Progenitor cell of endocrine pancreas (in vitro differentiated cells): Measurements from ENCODE around the gene ABLIM2. TPM values are rescaled to one million over a fixed set of nuclear protein-coding genes. Genes with fewer than 3 reads are reported as not detected.

ENCODE experiments used
- DNase-seq: peaks from one replicate; pipeline ENCODE4 v3.0.0; 2021; ENCODE audit warnings: low spot score; ENCODE audit not compliant: unreplicated experiment
- H3K27ac Mint-ChIP-seq: 2 replicates; pipeline ENCODE4 v1.8.0; 2021; ENCODE audit warnings: mild to moderate bottlenecking, moderate library complexity, mixed read lengths
- H3K27me3 Mint-ChIP-seq: 2 replicates; pipeline ENCODE4 v1.8.0; 2021; ENCODE audit warnings: mixed read lengths
- H3K36me3 Mint-ChIP-seq: 2 replicates; pipeline ENCODE4 v1.8.0; 2022; ENCODE audit warnings: mixed read lengths; ENCODE audit not compliant: insufficient read depth
- H3K4me1 Mint-ChIP-seq: 2 replicates; pipeline ENCODE4 v1.8.0; 2021; ENCODE audit warnings: low read depth, mixed read lengths
- H3K4me3 Mint-ChIP-seq: 2 replicates; pipeline ENCODE4 v1.8.0; 2021; ENCODE audit warnings: low read depth, mild to moderate bottlenecking, moderate library complexity, mixed read lengths
- H3K9me3 Mint-ChIP-seq: 2 replicates; pipeline ENCODE4 v1.8.0; 2021; ENCODE audit warnings: low read depth, mixed read lengths
- CTCF ChIP-seq: fragments of 200-600 bp; sonication (generic); IDR thresholded peaks from one replicate; pipeline ENCODE4 v1.5.0; 2021; ENCODE audit warnings: antibody characterized with exemption, mild to moderate bottlenecking; ENCODE audit not compliant: unreplicated experiment
- total RNA-seq: library from RNA; stranded (reverse); gene quantifications from 2 replicates; pipeline ENCODE4 v1.2.1, GENCODE V29; 2021

The ABLIM2 gene
- total RNA-seq, 1 donor from 2014 or later: 5.7 TPM

DNA sequence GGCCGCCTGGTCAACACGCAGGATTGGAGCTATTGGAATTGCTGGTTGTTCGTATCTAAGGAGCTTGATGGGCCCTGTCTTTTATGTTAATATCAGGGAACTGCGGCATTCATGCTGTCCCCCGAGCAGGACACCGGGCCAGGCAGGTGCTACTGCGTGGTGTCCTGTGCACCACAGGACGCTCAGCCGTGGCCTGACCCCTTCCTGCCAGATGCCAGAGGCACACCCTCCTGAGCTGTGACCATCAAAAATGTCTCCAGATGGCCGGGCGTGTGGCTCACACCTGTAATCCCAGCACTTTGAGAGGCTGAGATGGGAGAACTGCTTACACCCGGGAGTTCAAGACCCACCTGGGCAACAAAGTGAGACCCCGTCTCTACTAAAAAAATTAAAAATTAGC, 32.1 kb downstream of the ABLIM2 start:
- Mint-ChIP-seq H3K36me3 (no peaks in the 10 kb centered on the region), H3K9me3 (no peaks in the 10 kb centered on the region), H3K4me1 (no peaks in the 10 kb centered on the region), H3K27me3 (peaks cover 3% of the 10 kb centered on the region), H3K4me3 (no peak overlapping the region), H3K27ac (no peak overlapping the region)
- DNase-seq: no peak
- no peak for TF ChIP-seq CTCF

DNA sequence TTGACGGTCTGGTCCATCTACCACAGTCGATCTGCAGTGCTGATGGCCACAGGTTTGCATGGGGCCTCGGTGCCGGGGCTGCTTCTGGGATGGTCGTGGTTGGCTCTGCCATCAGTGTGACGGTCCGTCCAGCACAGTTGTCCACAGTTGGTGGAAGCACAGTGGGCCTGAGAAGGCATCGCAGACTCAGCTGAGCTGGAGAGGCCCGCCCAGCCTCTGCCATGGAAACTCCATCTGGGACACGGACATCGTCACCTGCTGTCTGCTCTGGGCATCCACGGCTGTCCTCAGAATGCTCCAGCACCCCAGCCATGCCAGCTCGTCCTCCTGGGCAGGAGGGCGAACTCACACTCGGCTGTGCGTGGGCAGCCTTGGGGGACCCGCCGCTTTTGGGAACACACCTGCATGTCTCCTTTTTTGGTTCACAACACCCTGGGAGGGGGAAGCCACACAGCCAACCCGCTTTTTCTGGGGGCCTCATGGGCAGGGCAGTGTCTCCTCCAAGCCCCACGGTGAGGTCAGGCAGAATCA, 33.0 kb downstream of the ABLIM2 start:
- H3K36me3 Mint-ChIP-seq: no peaks in the 10 kb centered on the region
- H3K4me1 Mint-ChIP-seq: no peaks in the 10 kb centered on the region
- peaks cover 5% of the 10 kb centered on the region for H3K27me3 Mint-ChIP-seq
- DNase-seq: no peak
- no peak overlapping the region for H3K27ac Mint-ChIP-seq
- no peak overlapping the region for H3K4me3 Mint-ChIP-seq
- H3K9me3 Mint-ChIP-seq: no peaks in the 10 kb centered on the region
- no peak for TF ChIP-seq CTCF

DNA sequence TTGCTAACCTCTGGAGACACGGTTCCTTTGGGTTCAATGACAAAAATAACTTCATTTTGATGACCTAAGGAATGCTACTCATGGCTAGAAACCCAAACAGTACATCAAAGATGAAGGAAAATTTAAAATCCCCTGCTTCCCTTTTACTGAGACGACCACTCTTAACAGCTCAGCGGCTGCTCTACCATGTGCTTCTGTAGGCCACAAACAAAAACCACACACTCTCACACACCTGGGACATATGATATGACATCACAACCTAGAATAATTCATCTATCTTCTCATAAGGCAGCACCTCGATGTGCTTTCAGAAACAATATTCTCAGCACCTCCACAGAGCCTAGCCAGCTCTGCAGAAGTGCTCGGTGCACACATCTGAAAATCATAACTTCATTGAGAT, 34.7 kb downstream of the ABLIM2 start:
- H3K4me3 Mint-ChIP-seq: no peak overlapping the region
- no peak for DNase-seq
- no peak for TF ChIP-seq CTCF
- H3K27me3 Mint-ChIP-seq: peaks cover 6% of the 10 kb centered on the region
- no peaks in the 10 kb centered on the region for H3K4me1 Mint-ChIP-seq
- no peaks in the 10 kb centered on the region for H3K9me3 Mint-ChIP-seq
- H3K36me3 Mint-ChIP-seq: no peaks in the 10 kb centered on the region
- H3K27ac Mint-ChIP-seq: no peak overlapping the region

DNA sequence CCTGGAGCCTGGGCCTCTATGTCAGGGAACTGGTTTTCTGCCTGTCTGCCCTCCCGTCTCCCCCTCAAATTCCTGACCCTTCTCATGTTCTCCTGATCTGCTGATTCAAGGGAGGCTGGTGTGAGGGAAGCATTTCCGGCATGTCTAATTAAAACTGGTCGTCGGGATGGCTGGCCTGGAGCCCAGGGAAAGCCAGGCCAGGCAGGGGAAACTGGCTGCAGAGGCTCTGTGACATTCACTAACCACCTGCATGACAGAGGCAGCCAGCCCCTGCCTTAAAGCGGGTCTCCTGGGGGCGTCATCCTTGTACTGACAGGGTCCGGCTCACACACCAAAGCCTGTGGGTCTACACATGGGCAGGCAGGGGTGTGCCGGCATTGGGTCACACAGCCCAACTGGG, 35.2 kb downstream of the ABLIM2 start:
- no peak overlapping the region for H3K4me3 Mint-ChIP-seq
- H3K4me1 Mint-ChIP-seq: no peaks in the 10 kb centered on the region
- no peaks in the 10 kb centered on the region for H3K36me3 Mint-ChIP-seq
- no peak for DNase-seq
- H3K27ac Mint-ChIP-seq: no peak overlapping the region
- H3K9me3 Mint-ChIP-seq: no peaks in the 10 kb centered on the region
- H3K27me3 Mint-ChIP-seq: peaks cover 6% of the 10 kb centered on the region
- TF ChIP-seq CTCF: no peak

- H3K27me3 Mint-ChIP-seq: peaks cover 6% of the 10 kb centered on the region
- H3K9me3 Mint-ChIP-seq: no peaks in the 10 kb centered on the region
- H3K4me3 Mint-ChIP-seq: no peak overlapping the region
- no peaks in the 10 kb centered on the region for H3K4me1 Mint-ChIP-seq
- H3K27ac Mint-ChIP-seq: no peak overlapping the region
- DNase-seq: no peak
- H3K36me3 Mint-ChIP-seq: no peaks in the 10 kb centered on the region
- no peak for TF ChIP-seq CTCF
Measured at GRCh38 chr4:8122746-8123145, 35.9 kb downstream of the ABLIM2 start.
